GM18519 (cell line): ENCODE measurements around the gene C12orf42.

Experiments
- ATAC-seq: cut with Tn5 transposase; IDR thresholded peaks from one replicate; pipeline ENCODE4 v1.9.1; 2021; ENCODE audit warnings: mild to moderate bottlenecking, moderate library complexity; ENCODE audit not compliant: unreplicated experiment, low FRiP score

C12orf42 gene

DNA sequence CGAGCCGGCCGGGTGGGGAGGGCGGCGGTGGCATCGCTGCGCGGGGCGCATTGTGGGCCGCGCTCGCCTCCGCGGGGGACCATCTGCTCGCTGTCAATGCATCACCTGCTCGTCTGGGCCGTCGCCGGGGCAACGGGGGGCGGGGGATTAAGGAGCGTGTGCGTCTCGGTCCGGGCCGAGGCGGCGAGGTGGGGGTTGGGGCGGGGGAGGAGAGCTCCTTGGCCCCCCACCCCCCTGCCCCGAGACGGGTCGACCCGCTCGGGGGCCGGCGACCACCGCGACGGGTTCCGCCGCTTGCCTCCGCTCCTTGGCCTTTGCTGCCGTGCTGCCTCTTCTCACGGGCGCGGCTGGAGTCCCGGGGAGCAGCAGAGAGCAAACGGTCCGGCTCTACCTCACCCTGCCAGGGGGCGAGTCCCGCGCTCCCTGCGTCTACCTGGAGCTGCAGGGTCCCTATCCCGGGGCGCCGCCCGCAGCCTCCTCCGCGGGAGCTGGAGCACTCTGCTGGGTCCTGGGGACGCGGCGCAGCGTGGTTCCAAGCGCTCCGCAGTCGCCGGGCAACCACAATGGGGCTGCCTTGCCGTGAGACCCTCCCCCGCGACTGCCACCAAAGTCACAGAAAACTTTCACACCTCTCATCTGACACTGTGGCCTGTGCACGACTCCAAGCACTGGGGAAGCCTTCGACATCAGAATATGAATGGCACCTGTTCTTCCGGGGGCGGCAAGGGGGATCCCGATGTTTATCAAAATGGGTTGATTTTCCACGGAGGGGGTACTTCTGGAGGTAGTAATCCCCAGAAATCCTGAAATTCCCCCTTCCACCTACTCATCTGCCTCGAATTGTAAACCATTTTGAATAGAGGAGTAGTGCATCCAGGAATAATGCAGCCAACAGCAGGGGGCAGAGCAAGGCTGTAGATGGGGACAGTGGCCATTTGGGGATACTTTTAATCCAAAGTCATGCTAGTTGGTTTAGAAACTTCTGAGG is at the start of gene C12orf42:
TSS of gene C12orf42 (minus strand) at position 500 of the 988 bp plus-strand sequence. CDS start 17,542 bp downstream, outside the sequence.
- no peak for ATAC-seq

DNA sequence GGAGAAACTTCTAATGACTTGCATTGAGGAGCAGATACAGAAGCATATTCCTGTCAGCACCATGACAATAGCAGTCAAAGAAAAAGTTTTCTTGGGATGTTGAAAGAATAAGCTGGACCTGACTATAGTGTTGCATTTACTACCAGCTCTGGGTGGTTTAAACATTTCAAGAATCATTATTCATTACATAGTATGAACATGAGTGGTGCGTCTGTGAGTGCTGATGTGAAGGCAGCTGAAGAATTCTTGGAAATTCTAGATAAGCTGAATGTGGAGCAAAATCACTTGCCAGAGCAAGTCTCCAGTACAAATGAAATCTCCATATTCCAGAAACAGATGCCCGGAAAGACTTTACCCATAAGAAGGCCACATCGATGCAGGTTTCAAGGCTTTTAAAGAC is 46.3 kb upstream of the C12orf42 start:
- ATAC-seq = no peak

DNA sequence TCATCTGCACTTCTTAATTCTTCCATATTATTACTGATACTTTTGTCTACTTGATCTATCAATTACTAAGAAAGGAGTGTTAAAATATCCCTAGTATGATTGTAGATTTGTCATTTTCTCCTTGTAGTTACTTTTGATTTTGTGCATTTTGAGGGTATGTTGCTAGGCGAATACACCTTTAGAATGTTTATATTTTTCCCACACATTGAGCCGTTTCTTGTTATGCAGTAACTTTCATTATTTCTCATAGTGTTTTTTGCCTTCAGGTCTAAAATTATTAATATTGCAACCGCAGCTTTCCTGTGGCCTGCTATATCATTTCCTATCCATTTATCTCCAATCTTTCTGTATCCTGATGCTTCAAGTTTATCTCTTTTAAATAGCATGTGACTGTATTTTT is 44.6 kb upstream of the C12orf42 start:
- ATAC-seq = no peak

DNA sequence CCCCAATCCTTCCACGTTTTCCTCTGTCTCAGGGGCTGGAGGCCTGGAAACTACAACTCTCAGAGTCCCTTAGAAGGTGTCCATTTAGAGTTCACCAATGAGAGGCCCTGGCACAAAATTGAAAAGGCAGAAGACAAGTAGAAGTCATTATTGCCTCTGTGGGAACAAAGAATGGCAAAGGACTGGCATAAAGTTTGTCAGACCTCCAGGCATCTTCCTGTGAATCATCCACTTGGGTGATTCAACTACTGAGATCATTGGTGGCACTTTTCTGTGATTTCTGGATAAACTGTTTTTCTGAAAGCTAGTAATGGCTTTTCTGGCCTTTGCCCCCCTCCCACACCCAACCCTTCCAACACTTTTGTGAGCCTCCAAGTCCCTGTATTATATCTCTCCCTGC is 42.6 kb upstream of the C12orf42 start:
- ATAC-seq = no peak

DNA sequence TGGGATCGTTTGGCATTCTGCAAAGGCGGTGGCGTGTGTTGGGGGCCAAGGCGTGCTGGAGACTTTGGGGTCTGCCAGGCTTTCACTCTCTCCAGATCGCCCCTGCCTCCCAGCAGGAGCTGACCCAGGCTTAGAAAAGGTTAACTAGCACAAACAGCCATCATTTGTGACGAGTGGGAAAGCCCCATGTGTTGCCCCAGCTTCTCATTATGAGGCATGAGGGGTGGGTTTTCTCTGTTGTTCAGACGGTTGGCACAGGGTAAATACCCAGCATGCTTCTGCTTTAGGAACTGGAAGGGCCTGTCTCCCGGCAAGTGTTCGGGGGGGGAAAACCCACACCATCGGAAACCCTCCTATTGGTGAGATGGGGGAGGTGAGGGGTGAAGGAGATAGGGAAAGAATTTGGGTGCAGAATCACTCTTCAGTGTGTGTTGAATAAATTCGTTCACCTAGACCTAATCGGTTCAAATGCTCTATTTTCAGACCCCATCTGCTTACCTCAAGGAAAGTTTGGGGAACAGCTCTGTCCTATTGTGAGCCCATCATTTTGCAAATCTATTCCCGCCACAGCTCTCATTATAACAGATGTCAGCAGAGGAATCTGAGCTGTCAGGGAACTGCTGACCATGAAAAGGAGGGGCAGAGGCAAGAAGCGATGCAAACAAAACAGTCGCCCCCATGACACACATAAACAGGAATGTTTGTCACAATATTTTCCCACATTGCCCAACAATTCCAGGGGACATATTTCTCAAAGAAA is 34.7 kb upstream of the C12orf42 start:
- no peak for ATAC-seq

DNA sequence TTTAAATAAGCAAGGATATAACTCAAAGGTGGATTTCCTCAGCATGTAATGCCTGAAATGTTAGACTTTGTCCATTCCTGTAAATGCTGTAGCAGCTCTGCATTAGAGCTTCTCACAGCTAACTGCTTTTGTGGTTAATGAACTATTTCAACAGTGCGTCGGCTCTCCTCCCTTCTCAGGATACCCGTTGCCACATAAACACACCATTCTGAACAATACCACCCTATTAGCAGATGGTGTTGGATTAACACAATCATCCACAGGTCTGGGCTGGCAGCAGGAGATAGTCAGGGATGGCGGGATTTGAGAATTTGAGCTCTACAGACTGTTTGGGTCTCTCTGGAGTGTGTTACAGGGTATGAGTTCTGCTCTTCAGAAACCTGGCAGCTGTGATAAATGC is 33.5 kb upstream of the C12orf42 start:
- no peak for ATAC-seq

DNA sequence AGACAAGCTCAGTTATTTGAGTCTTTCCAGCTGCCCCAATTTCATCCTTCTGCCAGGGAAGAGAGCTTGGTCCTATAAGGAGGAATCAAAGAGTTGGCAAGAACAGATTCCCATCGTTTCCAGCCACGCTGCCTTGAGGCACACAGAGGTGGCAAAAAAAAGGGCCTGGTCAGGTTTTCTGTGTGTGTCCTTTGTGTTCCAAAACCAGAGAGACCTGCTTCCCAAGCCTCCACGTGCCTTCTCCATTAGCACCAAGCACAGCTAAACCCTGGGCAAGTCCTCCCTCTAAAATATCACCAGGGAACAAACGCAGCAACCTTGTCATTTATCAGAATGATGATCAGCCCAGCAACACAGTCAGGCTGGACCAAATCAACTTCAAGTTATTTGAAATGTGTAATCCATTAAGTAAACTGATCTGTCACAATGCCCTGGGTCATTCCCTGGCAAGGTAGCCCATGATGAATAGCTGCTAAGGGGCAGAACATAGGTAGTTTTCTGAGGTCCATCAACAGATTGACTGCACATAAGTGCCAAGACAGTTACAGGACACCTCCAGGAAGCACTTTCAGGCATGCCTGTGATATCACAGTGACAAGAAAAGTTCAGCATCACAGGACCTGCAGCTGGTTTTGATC is 28.6 kb upstream of the C12orf42 start:
- no peak for ATAC-seq

DNA sequence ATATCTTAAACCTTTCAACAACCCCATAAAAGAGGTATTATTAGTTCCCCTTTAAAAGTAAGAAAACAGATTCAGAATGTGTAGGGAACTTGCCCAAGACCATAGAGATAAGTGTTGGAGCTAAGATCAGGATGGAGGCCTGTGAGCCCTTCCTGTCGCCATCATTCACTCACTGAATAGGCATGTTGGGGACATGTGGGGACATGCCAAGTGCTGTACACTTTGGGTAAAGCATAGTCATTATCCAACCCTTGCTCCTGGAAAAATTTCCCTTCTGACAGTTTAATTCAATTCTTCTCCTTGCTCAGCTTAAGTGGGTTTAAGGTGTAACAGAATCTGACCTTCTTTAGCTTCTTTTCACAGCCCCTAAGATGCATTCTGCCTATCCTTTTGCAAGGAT is 28.0 kb upstream of the C12orf42 start:
- no peak for ATAC-seq

DNA sequence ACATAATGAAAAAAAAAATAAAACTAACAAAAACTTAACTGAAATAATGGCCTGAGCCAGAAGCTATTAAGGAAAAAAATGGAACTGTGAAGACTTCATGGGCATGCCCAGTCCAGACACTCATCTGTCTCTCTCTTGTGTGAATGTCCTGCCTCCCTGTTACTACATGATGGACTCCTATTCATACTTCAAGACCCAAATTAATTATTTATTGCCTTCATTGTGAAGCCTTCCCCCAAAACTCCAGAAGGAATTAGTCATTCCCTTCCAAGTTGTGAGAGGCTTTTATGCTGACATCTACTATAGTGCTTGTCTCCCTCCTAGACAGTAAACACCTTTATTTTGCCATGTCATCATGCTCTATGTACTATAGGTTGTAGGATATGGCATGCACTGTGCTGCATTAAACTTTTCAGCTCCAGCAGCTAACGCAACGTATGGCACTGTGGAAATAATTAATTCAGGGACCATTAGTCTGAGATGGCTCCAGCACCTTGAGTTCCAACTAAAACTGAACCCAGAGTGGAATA is 25.0 kb upstream of the C12orf42 start:
- ATAC-seq = no peak

DNA sequence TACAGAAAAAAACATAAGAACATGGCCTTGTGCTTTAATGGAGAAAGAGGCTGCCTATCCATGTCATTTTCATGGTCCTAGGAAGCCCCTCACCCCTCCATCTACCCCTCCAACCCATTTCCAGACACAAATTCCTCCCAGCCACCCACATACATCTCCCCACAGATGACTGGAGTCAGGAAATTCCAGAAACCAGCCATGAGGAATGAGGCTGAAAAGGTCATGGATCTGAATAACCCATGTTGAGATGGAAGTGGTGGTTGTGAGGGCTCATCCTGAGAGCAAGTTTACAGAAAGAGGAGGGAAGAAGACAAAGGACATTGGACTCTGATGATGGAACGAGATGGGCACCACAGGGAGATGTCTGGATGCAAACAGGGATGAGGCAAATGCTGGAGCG is 23.9 kb upstream of the C12orf42 start:
- ATAC-seq = no peak

DNA sequence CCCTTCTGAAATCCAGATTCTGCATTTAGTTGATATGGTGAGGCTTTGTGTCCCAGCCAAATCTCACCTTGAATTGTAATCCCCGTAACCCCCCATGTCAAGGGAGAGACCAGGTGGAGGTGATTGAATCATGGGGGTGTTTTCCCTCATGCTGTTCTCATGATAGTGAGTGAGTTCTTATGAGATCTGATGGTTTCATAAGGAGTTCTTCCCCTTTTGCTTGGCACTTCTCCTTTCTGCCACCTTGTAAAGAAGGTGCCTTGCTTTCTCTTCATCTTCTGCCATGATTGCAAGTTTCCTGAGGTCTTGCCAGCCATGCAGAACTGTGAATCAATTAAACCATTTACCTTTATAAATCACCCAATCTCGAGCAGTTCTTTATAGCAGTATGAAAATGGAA is 23.1 kb upstream of the C12orf42 start:
- ATAC-seq = no peak

DNA sequence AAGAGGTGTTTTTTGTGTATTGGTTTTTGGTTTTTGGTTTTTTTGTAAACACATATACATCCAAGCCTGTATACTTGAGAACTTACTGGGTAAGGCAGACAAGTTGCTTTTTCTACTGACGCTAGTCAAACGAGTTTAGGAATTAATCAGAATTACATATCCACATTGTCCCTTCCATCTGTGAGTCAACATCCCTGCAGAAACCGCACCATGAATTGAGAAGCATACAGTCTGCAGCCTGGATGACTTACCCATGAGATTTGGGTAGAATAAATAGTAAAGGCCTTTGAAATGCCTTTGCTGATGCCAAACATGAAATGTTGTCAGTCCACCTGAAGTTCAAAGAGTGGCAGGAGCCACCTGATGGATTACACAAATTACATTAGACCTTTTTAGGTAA is 21.4 kb upstream of the C12orf42 start:
- no peak for ATAC-seq

DNA sequence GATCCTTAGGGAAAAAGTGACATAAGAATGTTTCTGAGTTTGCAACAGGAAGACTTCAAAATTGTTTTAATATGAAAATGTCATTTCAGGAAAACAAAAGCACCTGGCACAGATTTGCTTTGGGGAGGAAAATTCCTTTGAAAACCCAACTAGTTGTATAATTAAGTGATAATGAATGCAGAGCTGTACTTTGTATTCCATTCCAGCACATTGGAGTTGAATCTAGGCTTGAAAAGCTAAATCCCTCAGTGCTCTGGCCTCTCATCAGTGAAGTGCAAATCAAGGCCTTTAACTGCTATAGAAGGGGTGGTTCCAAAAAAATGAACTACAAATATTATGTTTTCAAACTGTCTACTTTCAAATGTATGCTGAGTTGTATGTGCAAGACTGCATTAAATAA is 19.6 kb upstream of the C12orf42 start:
- no peak for ATAC-seq

DNA sequence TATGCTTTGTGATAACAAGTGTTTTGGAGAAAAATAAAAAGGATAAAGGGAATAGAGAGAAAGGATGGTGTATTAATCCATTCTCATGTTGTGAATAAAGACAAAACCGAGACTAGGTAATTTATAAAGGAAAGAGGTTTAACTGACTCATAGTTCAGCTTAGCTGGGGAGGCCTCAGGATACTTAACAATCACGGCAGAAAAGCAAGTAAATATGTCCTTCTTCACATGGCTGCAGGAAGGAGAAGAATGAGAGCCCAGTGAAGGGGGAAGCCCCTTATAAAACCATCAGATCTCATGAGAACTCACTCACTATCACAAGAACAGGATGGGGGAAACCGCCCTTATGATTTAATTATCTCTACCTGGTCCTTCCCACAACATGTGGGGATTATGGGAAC is 18.1 kb upstream of the C12orf42 start:
- ATAC-seq = no peak

DNA sequence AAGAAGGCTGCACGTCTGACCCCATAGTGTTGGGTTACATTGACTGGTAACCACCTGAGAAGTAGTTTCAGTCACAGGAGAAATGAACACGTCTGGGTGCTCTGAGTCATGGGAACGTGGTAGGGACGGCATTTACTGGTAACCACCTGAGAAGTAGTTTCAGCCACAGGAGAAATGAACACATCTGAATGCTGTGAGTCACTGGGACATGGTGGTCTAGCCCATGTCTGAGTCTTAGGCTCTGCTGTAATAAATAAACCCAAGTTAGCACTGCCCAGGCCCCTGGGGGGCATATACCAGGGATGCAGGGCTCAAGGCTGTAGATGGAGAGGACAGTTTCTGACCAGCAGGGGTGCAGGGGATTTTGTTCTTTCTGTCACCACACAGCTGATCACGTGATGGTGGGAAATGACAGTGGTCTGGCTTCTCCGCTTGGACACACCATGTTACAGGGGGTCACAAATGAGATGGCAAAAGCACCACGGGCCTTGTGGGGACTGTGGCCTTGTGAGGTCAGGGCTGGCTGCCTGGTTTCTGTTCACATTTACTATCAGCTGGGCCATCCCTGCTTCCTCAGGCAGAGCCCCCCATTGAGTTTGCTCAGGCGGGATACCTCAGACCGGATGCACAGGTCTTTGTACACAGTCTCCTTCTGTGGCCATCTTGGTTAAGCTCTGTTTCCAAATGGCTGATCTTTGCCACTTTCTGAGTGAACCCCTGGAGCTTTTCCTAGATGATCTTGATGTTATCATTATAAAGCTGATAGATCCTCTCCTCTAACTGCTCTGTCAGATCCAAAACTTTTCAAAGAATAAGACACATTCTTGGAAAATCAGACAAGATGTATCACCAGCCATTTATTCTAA is 9.8 kb upstream of the C12orf42 start:
- ATAC-seq = peak; percentile 95

DNA sequence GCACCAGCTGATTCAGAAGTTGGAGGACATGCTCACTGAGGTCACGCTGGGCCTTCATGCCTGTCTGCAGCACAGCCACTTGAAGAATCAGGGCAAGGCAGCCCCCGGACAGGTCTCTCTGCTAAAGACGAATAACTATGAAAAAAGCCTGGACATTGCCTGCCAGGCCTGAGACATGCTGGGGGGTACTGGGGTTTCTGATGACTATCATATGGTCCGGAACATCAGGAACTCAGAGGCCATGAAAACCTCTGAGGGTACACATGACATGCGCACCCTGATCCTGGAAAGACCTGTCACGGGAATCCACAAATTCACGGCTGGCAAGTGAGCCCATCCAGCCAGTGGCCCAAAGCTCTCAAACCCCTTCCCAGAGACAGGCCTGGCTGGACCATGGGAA is 8.8 kb upstream of the C12orf42 start:
- no peak for ATAC-seq

DNA sequence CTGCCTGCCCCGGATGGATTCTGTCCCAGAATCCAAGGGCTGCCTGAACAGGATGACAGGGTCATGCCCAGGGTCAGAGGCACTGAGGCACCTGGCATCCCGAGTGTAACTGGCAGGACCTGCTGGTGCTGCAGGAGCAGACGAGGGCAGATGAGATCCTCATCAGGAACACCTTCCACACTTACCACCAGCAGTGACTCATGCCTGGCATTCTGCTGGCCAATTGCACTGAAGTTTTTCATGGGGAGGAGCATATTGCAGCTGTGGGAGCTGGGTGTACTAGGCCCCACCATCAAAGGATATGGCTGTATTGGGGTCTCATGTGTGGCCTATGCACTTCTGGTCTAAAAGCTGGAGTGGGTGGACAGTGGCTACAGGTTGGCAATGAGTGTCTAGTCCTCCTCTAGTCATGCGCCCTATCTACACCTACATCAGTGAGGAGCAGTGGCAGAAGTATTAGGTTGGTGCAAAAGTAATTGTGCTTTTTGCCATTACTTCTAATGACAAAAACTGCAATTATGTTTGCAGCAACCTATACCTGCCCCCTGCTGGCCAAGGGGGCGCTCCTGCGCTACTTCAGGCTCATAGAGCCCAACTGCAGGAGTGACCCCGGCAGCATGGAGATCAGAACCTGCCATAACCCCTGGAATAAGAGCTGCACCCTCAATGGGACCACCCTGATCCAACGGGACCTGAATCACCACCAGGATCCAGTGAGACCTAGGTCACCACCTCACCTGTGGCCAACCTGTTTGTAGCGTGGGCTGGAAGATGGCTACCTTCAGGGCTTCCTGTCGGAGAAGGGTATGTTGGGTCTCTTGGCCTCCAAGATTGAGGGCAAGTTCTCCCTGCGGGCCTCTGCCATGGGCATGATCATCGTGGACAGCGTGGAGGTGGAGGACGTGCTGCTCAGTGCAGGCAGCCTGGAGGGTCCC is 8.0 kb upstream of the C12orf42 start:
- no peak for ATAC-seq

DNA sequence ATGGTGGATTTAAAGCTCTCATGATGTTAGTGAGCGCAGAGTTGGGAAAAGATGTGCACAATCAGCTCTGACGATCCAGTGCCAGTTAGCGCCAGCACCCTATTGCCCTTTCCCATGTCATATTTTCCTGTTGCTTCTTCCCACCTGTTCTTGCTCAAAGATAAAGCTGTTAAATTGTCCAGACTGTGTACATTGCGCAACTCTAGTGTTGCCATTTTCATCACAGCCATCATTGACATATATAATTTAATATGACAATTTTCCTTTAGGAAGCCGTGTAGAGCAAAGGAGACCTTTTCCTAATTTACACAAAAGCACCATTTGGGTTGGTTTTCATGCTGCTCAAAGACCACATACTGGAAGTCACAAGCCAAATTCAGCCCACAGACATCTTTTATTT is 5.7 kb upstream of the C12orf42 start:
- ATAC-seq = no peak

DNA sequence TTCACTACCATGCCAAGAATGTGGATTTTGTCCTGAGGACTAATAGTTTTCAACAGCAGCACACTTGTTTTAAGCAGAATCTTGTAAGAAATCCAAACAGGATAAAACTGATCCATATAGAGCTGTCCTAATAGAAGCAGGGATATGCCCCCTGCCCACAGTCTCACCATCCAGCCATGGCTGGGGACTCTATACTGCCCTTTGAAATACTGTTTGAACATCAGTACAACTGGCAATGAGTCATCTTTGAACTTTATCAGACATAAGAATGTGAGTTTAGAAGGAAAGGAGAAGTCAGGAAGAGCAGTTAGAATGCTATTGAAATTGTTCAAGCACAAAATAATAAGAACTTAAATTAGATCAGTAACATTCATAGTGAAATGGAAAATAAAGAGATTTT is 3.8 kb upstream of the C12orf42 start:
- ATAC-seq = no peak
